K562 (cell line): ENCODE data around the gene EHMT2. TPM values are rescaled to one million over a fixed set of nuclear protein-coding genes. Genes with fewer than 3 reads are reported as not detected.
A peak's percentile ranks its signal among the peaks of the same experiment; 100 is the strongest.

Experiments
- CBFB ChIP-seq: sonication (generic); formaldehyde crosslinking; IDR thresholded peaks from 2 replicates; pipeline ENCODE4 v1.4.0; 2020; ENCODE audit warnings: mild to moderate bottlenecking, missing genetic modification reagents
- CEBPG ChIP-seq, 3 experiments: fragments of 200-800 bp in 1 of 3; sonication (Bioruptor generic) in 1 of 3; sonication (generic) in 1 of 3; formaldehyde crosslinking in 1 of 3; IDR thresholded peaks in 2 of 3; conservative IDR thresholded peaks in 1 of 3; 2 replicates each; pipeline versions ENCODE4 v1.6.1 to v1.8.0; 2016 to 2022; ENCODE audit warnings: missing compliant biosample characterization in 2 of 3, missing genetic modification characterization in 2 of 3, mild to moderate bottlenecking in 1 of 3, missing genetic modification reagents in 1 of 3
- CREB1 ChIP-seq, 2 experiments: sonication (generic) in 1 of 2; formaldehyde crosslinking in 1 of 2; IDR thresholded peaks; 2 replicates each; pipeline versions ENCODE4 v1.6.1 to v1.8.0; 2012 to 2022; ENCODE audit warnings: inconsistent platforms in 1 of 2, mild to moderate bottlenecking in 1 of 2, missing genetic modification reagents in 1 of 2, moderate library complexity in 1 of 2
- FOXK1 ChIP-seq: sonication (generic); formaldehyde crosslinking; IDR thresholded peaks from 2 replicates; pipeline ENCODE4 v1.8.0; 2022; ENCODE audit warnings: missing genetic modification reagents, mild to moderate bottlenecking, borderline replicate concordance
- FOXO4 ChIP-seq: fragments of 450-650 bp; formaldehyde crosslinking; IDR thresholded peaks from 2 replicates; pipeline ENCODE4 v1.4.0; 2020; ENCODE audit warnings: mild to moderate bottlenecking, moderate library complexity
- LCOR ChIP-seq: sonication (generic); formaldehyde crosslinking; IDR thresholded peaks from 2 replicates; pipeline ENCODE4 v1.8.0; 2022; ENCODE audit warnings: mild to moderate bottlenecking, missing genetic modification reagents
- NEUROD1 ChIP-seq: fragments of 150-350 bp; IDR thresholded peaks from 2 replicates; pipeline ENCODE4 v1.6.1; 2014; ENCODE audit warnings: borderline replicate concordance, low read length, low read depth; ENCODE audit not compliant: partially characterized antibody
- NFE2 ChIP-seq: IDR thresholded peaks from 2 replicates; pipeline ENCODE4 v1.6.1; 2014; ENCODE audit warnings: antibody characterized with exemption, low read depth
- SREBF2 ChIP-seq: sonication (generic); formaldehyde crosslinking; IDR thresholded peaks from 2 replicates; pipeline ENCODE4 v1.4.0; 2020; ENCODE audit warnings: mild to moderate bottlenecking, missing genetic modification reagents
- STAT5A ChIP-seq: IDR thresholded peaks from 2 replicates; pipeline ENCODE4 v1.6.1; 2012; ENCODE audit warnings: low read length, inconsistent platforms, borderline replicate concordance
- TFAP4 ChIP-seq: sonication (generic); formaldehyde crosslinking; IDR thresholded peaks from 2 replicates; pipeline ENCODE4 v1.8.0; 2022; ENCODE audit warnings: missing genetic modification reagents, mild to moderate bottlenecking, moderate library complexity, borderline replicate concordance
- TGIF2 ChIP-seq: sonication (generic); formaldehyde crosslinking; IDR thresholded peaks from 2 replicates; pipeline ENCODE4 v1.8.1; 2022; ENCODE audit warnings: mild to moderate bottlenecking, missing genetic modification reagents, moderate library complexity
- XRCC5 ChIP-seq: fragments of 200-400 bp; formaldehyde crosslinking; IDR thresholded peaks from 2 replicates; pipeline ENCODE4 v1.6.1; 2017; ENCODE audit warnings: low read depth, mild to moderate bottlenecking, low read length
- ZBTB1 ChIP-seq: sonication (generic); formaldehyde crosslinking; IDR thresholded peaks from 2 replicates; pipeline ENCODE4 v1.8.1; 2023; ENCODE audit warnings: missing genetic modification reagents, low read depth, mild to moderate bottlenecking, borderline replicate concordance
- ZFP30 ChIP-seq: fragments of 250-450 bp; sonication (Bioruptor Pico); IDR thresholded peaks from 2 replicates; pipeline ENCODE4 v1.8.0; 2022; ENCODE audit warnings: moderate library complexity, mild to moderate bottlenecking, inconsistent platforms, borderline replicate concordance
- ZFP36 ChIP-seq: fragments of 150-350 bp; IDR thresholded peaks from 2 replicates; pipeline ENCODE4 v1.6.1; 2018; ENCODE audit warnings: low read length, low read depth; ENCODE audit not compliant: partially characterized antibody
- ZNF263 ChIP-seq: sonication (generic); formaldehyde crosslinking; IDR thresholded peaks from 2 replicates; pipeline ENCODE4 v1.8.0; 2022; ENCODE audit warnings: mild to moderate bottlenecking, missing genetic modification reagents, borderline replicate concordance
- ZNF41 ChIP-seq: fragments of 250-450 bp; sonication (Bioruptor Pico); conservative IDR thresholded peaks from 2 replicates; pipeline ENCODE4 v1.4.0; 2020; ENCODE audit warnings: mild to moderate bottlenecking
- ZNF449 ChIP-seq: fragments of 250-450 bp; sonication (Bioruptor Pico); IDR thresholded peaks from 2 replicates; pipeline ENCODE4 v1.8.0; 2022; ENCODE audit warnings: moderate library complexity, mild to moderate bottlenecking, inconsistent platforms
- ZNF75A ChIP-seq: fragments of 450-650 bp; formaldehyde crosslinking; IDR thresholded peaks from 2 replicates; pipeline ENCODE4 v1.4.0; 2020; ENCODE audit warnings: mild to moderate bottlenecking
- polyA plus RNA-seq, 8 experiments: library from polyadenylated mRNA; depleted of rRNA in 4 of 8; stranded (reverse) in 5 of 8; unstranded in 3 of 8; fragments of >200 nt; fragmentation: Nextera tagmentation in 2 of 8; fragmentation: Illumina TruSeq in 1 of 8; extraction: Ambion mirVana in 2 of 8; extraction: Trizol in 1 of 8; gene quantifications; 2 replicates each; pipeline versions ENCODE4 v1.2.1 to v1.2.3, GENCODE V29; 2011 to 2014; ENCODE audit warnings: inconsistent platforms in 1 of 8, missing spikeins in 1 of 8
- total RNA-seq, 7 experiments: library from RNA; depleted of rRNA in 6 of 7; stranded (reverse); fragments of >200 nt in 6 of 7; fragmentation: Illumina TruSeq in 2 of 7; extraction: Trizol in 2 of 7; gene quantifications; 2 replicates each; pipeline versions ENCODE4 v1.2.1 to v1.2.3, GENCODE V29; 2011 to 2021; ENCODE audit warnings: low replicate concordance in 1 of 7

The EHMT2 gene
- total and polyA plus RNA-seq, 9 of the 15 experiments (the other 6 are each of a cell fraction or from before 2014, with no cell fraction given) = 2.1 to 63.8 (median 38.5) TPM

DNA sequence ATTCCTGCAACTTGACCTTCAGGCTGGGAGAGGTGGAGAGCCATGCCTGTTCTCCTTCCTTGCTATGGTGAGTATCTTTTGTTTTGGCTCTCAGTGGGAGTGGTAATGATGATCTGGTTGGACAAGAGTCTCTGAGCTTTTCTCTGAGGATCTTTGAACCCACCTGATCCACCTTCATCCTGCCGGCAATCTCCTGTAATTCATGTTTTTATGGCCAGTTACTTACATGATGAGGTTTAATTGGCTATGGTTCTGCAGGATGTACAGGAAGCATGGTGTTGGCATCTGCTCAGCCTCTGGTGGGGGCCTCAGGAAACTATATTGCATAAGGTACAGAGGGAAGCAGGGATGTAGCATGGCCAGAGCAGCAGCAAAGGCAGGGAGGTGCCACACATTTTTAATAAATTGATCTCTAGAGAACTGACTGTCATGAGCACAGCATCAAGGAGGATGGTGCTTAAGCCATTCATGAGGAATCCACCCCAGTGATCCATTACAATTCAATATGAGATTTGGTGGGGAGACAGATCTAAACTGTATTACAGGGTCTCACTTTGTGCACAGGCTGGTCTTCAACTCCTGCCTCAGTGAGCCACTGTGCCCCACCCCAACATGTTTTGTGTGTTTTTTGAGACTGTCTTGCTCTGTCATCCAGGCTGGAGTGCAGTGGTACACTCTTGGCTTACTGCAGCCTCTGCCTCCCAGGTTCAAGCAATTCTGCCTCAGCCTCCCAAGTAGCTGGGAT is 60.0 kb downstream of the EHMT2 start (continued):
- TF ChIP-seq ZNF41 (CRISPR knock-in tag) (0 out of 2 replicates have a peak, but pooled peaks have one; percentile 53), NEUROD1 (peak; percentile 10), LCOR (CRISPR knock-in tag) (peak; percentile 63; the same call in 1 of the 2 replicates), ZNF263 (CRISPR knock-in tag) (0 out of 2 replicates have a peak, but pooled peaks have one; percentile 3), CBFB (0 out of 2 replicates have a peak, but pooled peaks have one; percentile 46), ZBTB1 (CRISPR knock-in tag) (peak; percentile 63; the same call in 1 of the 2 replicates), NFE2 (no peak), XRCC5 (0 out of 2 replicates have a peak, but pooled peaks have one; percentile 8), FOXO4 (CRISPR knock-in tag) (0 out of 2 replicates have a peak, but pooled peaks have one; percentile 35), ZNF75A (CRISPR knock-in tag) (0 out of 2 replicates have a peak, but pooled peaks have one; percentile 10), FOXK1 (CRISPR knock-in tag) (0 out of 2 replicates have a peak, but pooled peaks have one; percentile 87), TGIF2 (CRISPR knock-in tag) (peak; percentile 79; the same call in 1 of the 2 replicates), ZNF449 (CRISPR knock-in tag) (no peak), CEBPG (CRISPR knock-in tag; IDR thresholded peaks at IDR 0.05) (peak; percentile 51), CEBPG (tag; conservative IDR thresholded peaks at IDR 0.05 in 1 of 2, IDR thresholded peaks at IDR 0.05 in 1 of 2) (no peak), SREBF2 (CRISPR knock-in tag) (0 out of 2 replicates have a peak, but pooled peaks have one; percentile 93), STAT5A (peak; percentile 7; the same call in 1 of the 2 replicates), ZFP30 (no peak), TFAP4 (peak; percentile 32; the same call in 1 of the 2 replicates), CREB1 (IDR thresholded peaks at IDR 0.05) (no peak), CREB1 (CRISPR knock-in tag; IDR thresholded peaks at IDR 0.05) (0 out of 2 replicates have a peak, but pooled peaks have one; percentile 18), ZFP36 (no peak)
